ENCODE results near the gene TRIM67. TPM values are rescaled to one million over a fixed set of nuclear protein-coding genes. Genes with fewer than 3 reads are reported as not detected.
"Not testable (repeated sequence)": the region's sequence is repeated elsewhere in the genome, so short reads cannot be mapped to it uniquely, and the experiment has no call there.

The TRIM67 gene
- total RNA-seq, 6 experiments from 2014 or later: not detected

- 71% methylated on average over 4 of the region's 5 CpGs for WGBS (ENCODE audit: insufficient coverage, low coverage, low lambda C conversion rate, missing lambda C conversion rate)
- H3K36me3 ChIP-seq: no peaks in the 10 kb centered on the region
- H3K4me1 ChIP-seq: no peaks in the 10 kb centered on the region
- no peak overlapping the region for H3K27ac ChIP-seq
- TF ChIP-seq POLR2A (IDR thresholded peaks at IDR 0.05) (no peak), CTCF (IDR thresholded peaks at IDR 0.05) (no peak)
- H3K27me3 ChIP-seq: no peaks in the 10 kb centered on the region
- H3K9me3 ChIP-seq: no peaks in the 10 kb centered on the region
- intact Hi-C loops (cut with DNase I): loop anchor here in 1 of 2 donors (10.0 kb wide), 1 partner anchor 295 kb away; no protein-coding TSS in a partner anchor
- H3K4me3 ChIP-seq: no peak overlapping the region
- no peak for DNase-seq
- no peak for ATAC-seq
Observed at GRCh38 chr1:231209531-231209930, 47.7 kb downstream of the TRIM67 start.

DNA sequence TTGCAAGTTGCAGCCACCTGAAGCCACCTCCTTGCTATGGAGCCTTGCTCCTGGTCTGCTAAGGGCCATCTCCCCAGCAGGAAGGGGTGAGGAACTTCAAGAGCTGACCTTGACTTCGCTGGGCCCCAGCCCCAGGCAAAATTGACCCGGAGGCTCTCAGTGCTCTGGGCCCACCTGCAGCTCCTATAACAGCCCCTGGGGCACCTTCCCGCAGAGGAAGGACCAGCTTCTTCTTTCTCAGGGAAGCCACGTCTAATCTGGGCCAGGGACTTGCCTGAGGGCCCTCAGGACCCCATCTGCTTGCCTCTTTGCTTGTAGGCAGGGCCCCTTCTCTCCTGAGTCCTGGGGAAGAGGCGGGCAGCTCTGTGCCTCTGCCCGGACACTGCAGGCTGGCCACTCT is 48.3 kb downstream of the TRIM67 start:
- H3K27ac ChIP-seq: no peak overlapping the region
- no peaks in the 10 kb centered on the region for H3K9me3 ChIP-seq
- H3K4me1 ChIP-seq: no peaks in the 10 kb centered on the region
- intact Hi-C loops (cut with DNase I): loop anchor here in 1 of 2 donors (10.0 kb wide), 1 partner anchor 295 kb away; no protein-coding TSS in a partner anchor
- no peak for DNase-seq
- no CpG with 5 or more reads among the region's 6 CpGs for WGBS (ENCODE audit: insufficient coverage, low coverage, low lambda C conversion rate, missing lambda C conversion rate)
- TF ChIP-seq POLR2A (IDR thresholded peaks at IDR 0.05) (no peak), CTCF (IDR thresholded peaks at IDR 0.05) (no peak)
- H3K36me3 ChIP-seq: no peaks in the 10 kb centered on the region
- H3K27me3 ChIP-seq: no peaks in the 10 kb centered on the region
- no peak for ATAC-seq
- H3K4me3 ChIP-seq: no peak overlapping the region

DNA sequence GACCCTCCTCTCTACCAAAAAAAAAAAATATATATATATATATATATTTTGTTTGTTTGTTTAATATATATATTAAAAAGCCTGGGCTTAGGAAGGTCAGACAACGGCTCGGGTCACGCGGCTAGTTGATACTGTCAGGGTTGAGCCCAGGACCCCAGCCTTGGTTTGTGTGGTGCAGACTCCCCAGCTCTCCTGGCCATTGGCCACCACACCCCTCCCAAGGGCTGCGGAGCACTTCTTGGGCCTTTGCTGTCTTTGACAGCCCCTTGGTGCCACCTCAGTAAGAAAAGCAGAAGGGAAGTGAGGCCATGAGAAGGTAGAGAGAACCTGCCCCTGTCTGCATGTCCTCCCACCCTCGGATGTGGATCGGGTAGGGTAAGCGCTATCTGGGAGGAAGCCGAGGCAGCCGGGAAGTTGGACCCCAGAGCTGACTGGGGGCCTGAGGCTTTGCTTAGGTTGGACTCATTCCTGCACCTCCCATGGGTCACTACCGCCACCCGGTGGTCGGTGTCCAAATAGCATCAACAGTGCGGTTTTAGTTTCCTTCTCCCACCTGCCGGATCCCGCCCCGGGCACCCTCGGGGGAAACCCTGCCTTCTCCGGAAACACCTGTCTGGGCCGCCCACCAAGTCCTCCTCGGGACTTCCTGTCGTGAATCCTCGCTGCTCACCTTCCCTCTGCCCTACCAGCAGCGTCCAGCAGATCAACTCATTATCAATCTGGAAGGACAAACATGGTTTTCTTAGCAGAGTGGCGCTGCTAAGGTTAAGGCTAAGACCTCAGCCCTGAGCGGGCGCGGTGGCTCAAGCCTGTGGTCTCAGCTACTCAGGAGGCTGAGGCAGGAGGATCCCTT is 49.4 kb downstream of the TRIM67 start:
- Histone ChIP-seq H3K27me3 (no peaks in the 10 kb centered on the region), H3K4me1 (no peaks in the 10 kb centered on the region), H3K9me3 (no peaks in the 10 kb centered on the region), H3K4me3 (peak overlapping the region; percentile 37 to 60 (median 54)), H3K27ac (peak overlapping the region in 1 of 3 donors; percentile 24), H3K36me3 (no peaks in the 10 kb centered on the region)
- TF ChIP-seq CTCF (IDR thresholded peaks at IDR 0.05): peak; percentile 86 to 93 (median 90)
- TF ChIP-seq POLR2A (IDR thresholded peaks at IDR 0.05): no peak
- WGBS (ENCODE audit: insufficient coverage, low coverage, low lambda C conversion rate, missing lambda C conversion rate): 30% methylated on average over 13 of the region's 28 CpGs
- intact Hi-C loops (cut with DNase I): loop anchor here in 1 of 2 donors (10.0 kb wide), 1 partner anchor 296 kb away; no protein-coding TSS in a partner anchor
- ATAC-seq (peak; percentile 92 to 99 (median 98)), DNase-seq (peak; percentile 83 to 84 (median 83))

DNA sequence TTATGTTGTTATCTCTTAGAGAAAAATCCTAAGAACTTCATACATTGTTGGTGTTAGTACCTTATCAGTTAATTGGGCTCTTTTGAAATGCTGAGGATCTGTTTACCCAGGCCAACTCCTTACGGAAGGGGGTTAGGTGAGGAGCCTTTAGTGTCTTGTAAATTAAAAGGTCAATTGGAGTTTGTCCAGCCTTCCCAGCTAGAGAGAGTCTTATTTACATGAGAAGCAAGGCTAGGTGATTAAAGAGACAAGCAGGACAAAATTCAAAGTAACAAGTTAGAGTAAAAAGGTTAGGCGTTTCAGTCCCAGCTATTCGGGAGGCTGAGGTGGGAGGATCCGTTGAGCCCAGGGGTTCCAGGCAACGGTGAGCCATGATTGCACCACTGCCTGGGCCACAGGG is 50.4 kb downstream of the TRIM67 start:
- H3K4me1 ChIP-seq, H3K27me3 ChIP-seq, H3K9me3 ChIP-seq, H3K4me3 ChIP-seq, H3K27ac ChIP-seq, ATAC-seq, H3K36me3 ChIP-seq, DNase-seq: not testable (repeated sequence)
- 52% methylated on average over 5 of the region's 5 CpGs for WGBS (ENCODE audit: insufficient coverage, low coverage, low lambda C conversion rate, missing lambda C conversion rate)
- intact Hi-C loops (cut with DNase I): loop anchor here in 1 of 2 donors (10.0 kb wide), 1 partner anchor 298 kb away; no protein-coding TSS in a partner anchor
